Cardiac ventricle fibroblast (primary cell): Measurements from ENCODE around the gene SNX14. TPM values are rescaled to one million over a fixed set of nuclear protein-coding genes. Genes with fewer than 3 reads are reported as not detected.

ENCODE experiments used
- total RNA-seq: library from RNA; depleted of rRNA; stranded (reverse); fragments of >200 nt; gene quantifications from 2 replicates; pipeline ENCODE4 v1.2.3, GENCODE V29; 2015

Gene SNX14
- total RNA-seq = 65.7 and 69.4 TPM in 2 replicates

GRCh38 chr6:85593438-85594196 is at the start of gene SNX14:
SNX14 (minus strand) TSS chr6:85593858; CDS start chr6:85593718, 140 bp downstream.

DNA sequence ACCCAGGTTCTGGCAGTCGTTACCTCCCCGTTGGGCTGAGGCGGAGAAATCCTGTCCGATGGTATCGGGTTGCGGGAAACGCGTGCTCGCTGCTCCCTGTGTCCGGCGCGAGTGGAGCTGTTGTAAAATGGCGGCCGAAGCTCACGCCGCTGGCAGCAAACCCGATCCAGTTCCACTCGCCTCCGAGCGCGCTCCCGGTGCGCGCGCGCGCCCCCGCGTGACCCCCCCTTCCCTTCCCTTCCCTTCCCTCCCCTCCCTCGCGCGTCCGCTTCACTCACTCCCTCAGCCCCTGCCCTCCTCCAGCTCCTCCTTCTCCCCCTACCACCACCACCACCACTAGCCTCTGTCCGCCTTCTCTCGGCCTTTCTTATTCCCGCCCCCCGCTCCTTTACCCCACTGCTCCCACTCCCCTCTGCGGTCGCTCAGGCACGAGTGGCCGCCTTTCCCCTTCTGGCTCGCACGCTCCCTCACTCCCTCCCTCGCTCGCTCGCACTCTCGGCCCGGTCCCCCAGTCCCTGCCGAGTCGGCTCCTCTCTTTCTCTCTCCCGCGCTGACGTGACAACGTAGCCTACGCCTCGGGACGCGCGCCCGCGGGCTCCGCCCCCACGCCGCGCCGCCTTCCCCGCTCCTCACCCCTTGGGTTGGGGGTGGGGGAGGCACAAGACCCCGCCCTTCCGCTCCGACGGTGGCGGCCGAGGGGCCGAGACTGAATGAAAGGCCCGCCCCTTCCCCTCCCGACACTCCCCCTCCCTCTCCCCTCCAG is 49.3 kb upstream of the SNX14 start, which contains the start of gene SYNCRIP:
Gene SYNCRIP (minus strand): TSS at position 113 of the 763 bp plus-strand sequence. CDS start 1,447 bp downstream, outside the sequence.

Other genes starting within 250 kb of the SNX14 start
- 37.0 and 40.3 TPM in 2 replicates for gene NT5E, start 143.8 kb downstream of the SNX14 start, total RNA-seq
- gene SYNCRIP, start 49.0 kb upstream of the SNX14 start, total RNA-seq = 52.0 and 53.4 TPM in 2 replicates